HG03280 (cell line): ENCODE results near the gene PHF21B.
"Not testable (repeated sequence)": the region's sequence is repeated elsewhere in the genome, so short reads cannot be mapped to it uniquely, and the experiment has no call there.

Source experiments
- ATAC-seq: cut with Tn5 transposase; IDR thresholded peaks from one replicate; pipeline ENCODE4 v1.9.1; 2021; ENCODE audit warnings: mild to moderate bottlenecking, moderate library complexity; ENCODE audit not compliant: unreplicated experiment

PHF21B gene

DNA sequence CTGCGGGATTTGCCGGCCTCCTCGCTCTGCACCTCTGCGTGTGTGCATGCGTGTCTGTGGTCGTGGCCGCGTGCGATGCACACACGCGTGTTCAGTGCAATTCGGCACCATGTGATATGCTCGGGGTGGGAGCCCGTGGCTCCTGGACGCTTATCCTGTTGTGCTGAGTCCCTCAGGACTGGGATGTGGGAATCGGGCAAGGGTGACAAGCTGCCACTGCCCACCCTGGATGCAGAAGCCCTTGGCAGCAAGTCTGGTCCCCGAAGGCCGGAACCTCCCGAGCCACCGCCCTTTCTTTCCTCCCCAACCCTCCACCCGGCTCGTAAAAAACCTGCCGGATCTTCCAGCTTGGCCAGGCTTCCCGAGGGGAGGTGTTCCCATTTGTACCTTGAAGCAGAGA is 128.2 kb downstream of the PHF21B start:
- ATAC-seq, result no peak

GRCh38 chr22:44880610-44881290 is 129.1 kb downstream of the PHF21B start:
- ATAC-seq, result no peak

DNA sequence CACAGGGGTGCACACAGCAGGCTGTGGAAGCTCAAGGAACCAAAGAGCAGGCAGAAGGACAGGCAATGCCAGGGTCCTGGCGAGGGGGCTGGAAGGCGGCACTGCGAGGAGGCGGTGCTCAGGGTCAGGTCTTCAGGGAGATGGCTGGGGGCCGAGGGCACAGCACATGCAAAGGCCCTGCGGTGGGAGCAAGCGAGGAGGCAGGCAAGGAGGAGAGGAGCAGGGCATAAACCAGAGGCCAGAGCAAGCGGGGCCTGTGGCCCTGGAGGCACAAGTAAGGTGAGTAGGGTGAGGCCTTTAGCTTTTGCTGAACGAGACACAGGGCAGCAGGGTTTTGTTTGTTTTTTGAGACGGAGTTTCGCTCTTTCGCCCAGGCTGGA is 130.5 kb downstream of the PHF21B start:
- no peak for ATAC-seq

GRCh38 chr22:44878483-44879300 is 131.1 kb downstream of the PHF21B start:
- no peak for ATAC-seq

DNA sequence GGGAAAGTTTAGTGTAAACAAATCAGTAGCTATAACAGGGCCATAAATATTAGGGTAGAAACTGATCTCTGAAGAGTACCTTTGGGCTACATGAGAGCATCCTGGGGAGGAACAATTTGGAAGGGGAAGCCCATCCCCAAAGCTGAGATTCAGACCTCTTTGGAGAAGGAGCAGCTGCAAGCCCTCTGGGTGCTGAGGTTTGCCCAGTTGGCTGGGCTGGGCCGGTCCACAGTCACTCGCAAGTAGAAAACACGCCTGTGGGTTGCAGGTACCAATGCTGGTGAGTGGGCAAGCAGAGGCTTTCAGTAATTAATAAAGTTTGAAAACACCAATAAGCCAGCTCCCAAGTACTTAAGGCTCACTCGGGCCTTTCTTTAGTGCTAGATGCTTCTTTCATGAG is 132.9 kb downstream of the PHF21B start:
- no peak for ATAC-seq

- no peak for ATAC-seq
These were observed 138.0 kb downstream of the PHF21B start for GRCh38 chr22:44871782-44872181.

DNA sequence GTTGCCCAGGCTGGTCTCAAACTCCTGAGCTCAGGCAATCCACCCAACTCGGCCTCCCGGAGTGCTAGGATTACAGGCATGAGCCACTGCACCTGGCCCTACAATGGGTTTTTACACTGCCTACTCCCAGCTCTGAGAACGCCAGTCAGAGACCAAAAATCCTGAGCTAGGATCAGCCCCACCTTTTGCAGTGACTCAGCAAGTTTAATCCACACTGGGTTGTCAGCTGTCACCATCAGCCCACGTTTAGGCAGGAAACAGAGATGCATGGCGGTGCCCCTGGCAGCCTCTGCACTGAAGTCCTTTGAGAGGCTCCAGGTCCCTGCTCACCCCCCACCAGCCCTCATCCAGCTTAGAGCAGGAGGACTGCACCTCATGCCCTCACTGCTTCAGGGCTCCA is 139.8 kb downstream of the PHF21B start:
- ATAC-seq, result no peak

DNA sequence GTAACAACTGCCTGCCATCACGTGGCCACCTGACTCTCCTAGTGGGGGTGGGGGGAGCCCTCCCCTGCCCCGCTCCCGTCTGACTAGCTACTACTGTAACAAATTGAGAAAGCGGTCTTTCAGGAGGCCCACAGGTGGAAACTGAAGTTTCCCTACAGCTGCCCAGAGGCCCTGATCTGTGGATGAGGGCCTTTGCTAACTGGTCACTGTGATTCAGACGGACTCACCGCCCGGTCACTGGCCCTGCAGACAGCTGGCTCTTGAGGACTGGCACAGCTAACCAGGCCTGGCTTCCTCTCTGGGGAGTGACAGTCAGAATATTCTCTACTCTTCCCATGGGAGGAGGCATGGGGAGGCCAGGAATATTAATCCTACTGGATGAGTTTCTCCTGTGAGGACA is 140.6 kb downstream of the PHF21B start:
- ATAC-seq, result no peak

DNA sequence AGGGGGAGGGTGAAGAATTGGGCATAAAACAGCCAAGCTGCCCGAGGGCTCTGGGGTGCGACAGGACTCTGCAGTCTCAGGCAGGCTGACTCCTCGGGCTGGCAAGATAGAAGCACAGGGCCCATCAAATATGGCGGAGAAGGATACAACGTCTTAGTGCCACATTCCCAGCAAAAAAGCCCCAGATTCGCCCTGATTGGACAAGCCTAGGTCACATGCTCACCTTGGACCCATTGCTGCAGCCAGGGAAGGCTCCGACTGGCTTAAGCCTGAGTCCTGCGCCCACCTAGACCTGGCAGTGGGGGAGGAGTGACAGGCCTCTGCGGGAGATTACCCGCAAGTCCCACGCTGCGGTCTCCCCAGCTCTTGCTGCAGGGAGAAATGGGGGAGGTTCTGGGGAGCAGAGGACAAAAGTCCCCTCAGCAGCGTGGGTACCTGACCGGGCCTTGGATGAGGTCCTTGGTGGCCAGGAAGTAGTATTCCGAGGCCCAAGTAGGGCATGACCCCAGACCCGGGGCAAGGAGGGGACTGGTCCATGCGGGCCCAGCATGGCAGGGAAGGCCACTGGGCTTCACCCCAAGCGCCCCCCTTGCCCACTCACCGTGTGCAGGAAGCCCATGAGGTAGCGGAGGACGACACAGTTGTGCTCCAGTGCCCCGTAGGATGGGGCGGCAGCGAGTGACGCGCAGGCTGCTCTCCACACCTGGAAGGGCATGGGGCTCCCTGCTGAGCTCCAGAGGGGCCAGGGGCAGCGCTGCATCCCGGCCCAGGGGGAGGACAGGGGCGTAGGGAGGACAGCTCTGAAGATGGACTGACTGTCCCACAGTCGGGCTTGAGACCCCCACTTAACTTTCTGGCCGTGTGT is 144.4 kb downstream of the PHF21B start:
- no peak for ATAC-seq

GRCh38 chr22:44862981-44863860 is 146.6 kb downstream of the PHF21B start:
- ATAC-seq, result no peak

GRCh38 chr22:44862281-44862680 is 147.5 kb downstream of the PHF21B start:
- no peak for ATAC-seq

DNA sequence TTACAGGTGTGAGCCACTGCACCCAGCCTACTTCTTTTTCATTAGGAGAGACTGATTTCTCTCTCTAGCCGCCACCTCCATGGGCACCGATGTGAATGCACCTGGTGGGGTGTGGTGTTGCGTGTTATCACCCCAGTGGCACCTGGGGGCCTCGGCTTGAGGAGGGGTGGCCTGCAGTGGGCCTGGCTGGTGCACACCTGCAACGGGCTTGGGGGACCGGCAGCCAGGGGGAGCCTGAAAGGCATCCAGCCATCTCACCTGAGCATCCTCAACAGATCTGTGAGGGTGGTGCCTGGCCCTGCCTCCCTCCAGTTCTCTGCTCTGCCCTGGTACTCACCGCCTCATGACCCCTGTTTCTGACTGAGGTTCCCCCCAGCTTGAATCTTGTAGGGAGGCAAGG is 148.6 kb downstream of the PHF21B start:
- ATAC-seq, result no peak

GRCh38 chr22:44860311-44860710 is 149.5 kb downstream of the PHF21B start:
- ATAC-seq, result no peak

DNA sequence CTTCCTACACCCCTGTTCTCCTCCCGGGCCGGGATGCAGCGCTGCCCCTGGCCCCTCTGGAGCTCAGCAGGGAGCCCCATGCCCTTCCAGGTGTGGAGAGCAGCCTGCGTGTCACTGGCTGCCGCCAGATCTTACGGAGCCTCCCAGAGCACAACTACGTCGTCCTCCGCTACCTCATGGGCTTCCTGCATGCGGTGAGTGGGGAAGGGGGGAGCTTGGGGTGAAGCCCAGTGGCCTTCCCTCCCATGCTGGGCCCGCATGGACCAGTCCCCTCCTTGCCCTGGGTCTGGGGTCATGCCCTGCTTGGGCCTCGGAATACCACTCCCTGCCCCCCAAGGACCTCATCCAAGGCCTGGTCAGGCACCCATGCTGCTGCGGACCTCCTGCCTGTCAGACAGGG is 150.2 kb downstream of the PHF21B start:
- no peak for ATAC-seq

- ATAC-seq, result not testable (repeated sequence)
These were observed 151.0 kb downstream of the PHF21B start for GRCh38 chr22:44858819-44859218.

DNA sequence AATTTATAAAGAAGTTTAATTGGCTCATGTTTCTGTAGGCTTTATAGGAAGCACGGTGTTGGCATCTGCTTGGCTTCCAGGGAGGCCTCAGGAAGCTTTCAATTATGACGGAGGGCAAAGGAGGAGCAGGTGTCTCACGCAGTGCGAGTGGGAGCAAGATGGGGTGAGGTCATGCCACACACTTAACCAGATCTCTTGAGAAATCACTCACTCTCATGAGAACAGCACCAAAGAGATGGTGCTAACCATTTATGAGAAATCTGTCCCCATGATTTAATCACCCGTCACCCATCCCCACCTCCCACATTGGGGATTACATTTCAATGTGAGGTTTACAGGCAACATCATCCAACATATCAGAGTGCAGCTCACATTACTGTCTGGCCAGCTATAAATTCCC is 153.9 kb downstream of the PHF21B start:
- no peak for ATAC-seq

GRCh38 chr22:44854641-44855040 is 155.2 kb downstream of the PHF21B start:
- ATAC-seq, result not testable (repeated sequence)

GRCh38 chr22:44850946-44851345 is 158.9 kb downstream of the PHF21B start:
- no peak for ATAC-seq

- ATAC-seq, result no peak
These were observed 160.9 kb downstream of the PHF21B start for GRCh38 chr22:44848791-44849420.

- no peak for ATAC-seq
These were observed 161.5 kb downstream of the PHF21B start for GRCh38 chr22:44848296-44848741.
